Measurements from ENCODE around the gene CLIP2. TPM values are rescaled to one million over a fixed set of nuclear protein-coding genes. Genes with fewer than 3 reads are reported as not detected.
"Not testable (repeated sequence)": the region's sequence is repeated elsewhere in the genome, so short reads cannot be mapped to it uniquely, and the experiment has no call there.

The CLIP2 gene
- total RNA-seq, 2 experiments from 2014 or later, result 3.6 to 6.3 TPM

GRCh38 chr7:74418076-74418475 lies 128.9 kb downstream of the CLIP2 start:
- no peak for DNase-seq (ENCODE audit: low spot score)
- no peak overlapping the region for H2AFZ ChIP-seq (ENCODE audit: low read length)
- TF ChIP-seq CTCF (conservative IDR thresholded peaks at IDR 0.05; ENCODE audit: low read length), result no peak
- no peak for TF ChIP-seq EZH2phosphoT487 (IDR thresholded peaks at IDR 0.05; ENCODE audit: borderline replicate concordance, low read depth, low read length)
- H3K9me3 ChIP-seq (ENCODE audit: low read length), result no peaks in the 10 kb centered on the region
- H3K4me1 ChIP-seq (ENCODE audit: insufficient read depth, low read length, poor library complexity, severe bottlenecking), result no peaks in the 10 kb centered on the region
- no peak overlapping the region for H3K27ac ChIP-seq (ENCODE audit: low read depth, low read length, poor library complexity, severe bottlenecking)
- no TSS peak for BruUV-seq (replicated peaks)
- intact Hi-C loops (cut with micrococcal nuclease; ENCODE audit: unreplicated experiment), result no loop called here
- no peaks in the 10 kb centered on the region for H3K36me3 ChIP-seq (ENCODE audit: insufficient read depth, low read length)
- H3K9me2 ChIP-seq (ENCODE audit: insufficient read depth, low read length), result no peaks in the 10 kb centered on the region
- H3K79me2 ChIP-seq (ENCODE audit: insufficient read depth, low read depth, low read length), result no peaks in the 10 kb centered on the region
- ChIA-PET POLR2A (interaction anchor here (0.6 to 1.6 kb wide), 2 partner anchors 8 to 88 kb away, joined by 4 to 7 read pairs; no protein-coding TSS in a partner anchor), CTCF (ENCODE audit: unreplicated experiment) (interaction anchor here (0.6 kb wide), 1 partner anchor 13 kb away, joined by 11 read pairs; no protein-coding TSS in a partner anchor)
- no peak overlapping the region for H3K4me2 ChIP-seq (ENCODE audit: low read length)
- no peak overlapping the region for H3K4me3 ChIP-seq (ENCODE audit: low read depth, low read length, poor library complexity, severe bottlenecking)
- H4K20me1 ChIP-seq (ENCODE audit: insufficient read depth, low read length), result no peaks in the 10 kb centered on the region

GRCh38 chr7:74418538-74418937 lies 129.3 kb downstream of the CLIP2 start:
- CTCF ChIA-PET (ENCODE audit: unreplicated experiment), result no interaction called here
- intact Hi-C loops (cut with micrococcal nuclease; ENCODE audit: unreplicated experiment), result no loop called here
- Histone ChIP-seq H4K20me1 (ENCODE audit: insufficient read depth, low read length) (no peaks in the 10 kb centered on the region), H3K9me2 (ENCODE audit: insufficient read depth, low read length) (no peaks in the 10 kb centered on the region), H2AFZ (ENCODE audit: low read length) (no peak overlapping the region), H3K36me3 (ENCODE audit: insufficient read depth, low read length) (no peaks in the 10 kb centered on the region), H3K9me3 (ENCODE audit: low read length) (no peaks in the 10 kb centered on the region), H3K4me3 (ENCODE audit: low read depth, low read length, poor library complexity, severe bottlenecking) (no peak overlapping the region), H3K4me1 (ENCODE audit: insufficient read depth, low read length, poor library complexity, severe bottlenecking) (no peaks in the 10 kb centered on the region), H3K27ac (ENCODE audit: low read depth, low read length, poor library complexity, severe bottlenecking) (no peak overlapping the region), H3K79me2 (ENCODE audit: insufficient read depth, low read depth, low read length) (no peaks in the 10 kb centered on the region), H3K4me2 (ENCODE audit: low read length) (no peak overlapping the region)
- TF ChIP-seq EZH2phosphoT487 (IDR thresholded peaks at IDR 0.05; ENCODE audit: borderline replicate concordance, low read depth, low read length), result no peak
- TF ChIP-seq CTCF (conservative IDR thresholded peaks at IDR 0.05; ENCODE audit: low read length), result no peak
- POLR2A ChIA-PET, result interaction anchor here (1.6 kb wide), 1 partner anchor 7 kb away, joined by 4 read pairs; no protein-coding TSS in a partner anchor
- DNase-seq (ENCODE audit: low spot score), result no peak
- no TSS peak for BruUV-seq (replicated peaks)

- DNase-seq (ENCODE audit: low spot score); H4K20me1 ChIP-seq (ENCODE audit: insufficient read depth, low read length); H3K9me2 ChIP-seq (ENCODE audit: insufficient read depth, low read length); POLR2A ChIA-PET; H3K27ac ChIP-seq (ENCODE audit: low read depth, low read length, poor library complexity, severe bottlenecking); intact Hi-C loops (cut with micrococcal nuclease; ENCODE audit: unreplicated experiment); H3K4me2 ChIP-seq (ENCODE audit: low read length); H2AFZ ChIP-seq (ENCODE audit: low read length); H3K36me3 ChIP-seq (ENCODE audit: insufficient read depth, low read length); BruUV-seq (replicated peaks); H3K4me1 ChIP-seq (ENCODE audit: insufficient read depth, low read length, poor library complexity, severe bottlenecking); CTCF ChIA-PET (ENCODE audit: unreplicated experiment); H3K4me3 ChIP-seq (ENCODE audit: low read depth, low read length, poor library complexity, severe bottlenecking); H3K79me2 ChIP-seq (ENCODE audit: insufficient read depth, low read depth, low read length); H3K9me3 ChIP-seq (ENCODE audit: low read length): not testable (repeated sequence)
Observed at GRCh38 chr7:74419232-74419631, 130.0 kb downstream of the CLIP2 start.

All from OCI-LY7 (cell line).